Astrocyte (in vitro differentiated cells and primary cell): ENCODE measurements around the gene YJU2. TPM values are rescaled to one million over a fixed set of nuclear protein-coding genes. Genes with fewer than 3 reads are reported as not detected.

Experiments used
- DNase-seq: peaks from one replicate; pipeline ENCODE4 v3.0.0-alpha.2; 2010; ENCODE audit warnings: low read depth
- FAIRE-seq: peaks from 2 replicates; lab custom pipeline; 2011; peaks lifted over from hg19 to GRCh38; lab: Jason Lieb, UNC
- H2AFZ ChIP-seq: 2 replicates; pipeline ENCODE4 v1.6.0; 2012; ENCODE audit warnings: low read depth, low read length, inconsistent platforms
- H3K27ac ChIP-seq: 2 replicates; pipeline ENCODE4 v1.5.1; 2011; ENCODE audit warnings: low read depth, low read length, inconsistent platforms
- H3K27me3 ChIP-seq: 2 replicates; pipeline ENCODE4 v1.6.0; 2011; ENCODE audit warnings: low read length, inconsistent platforms; ENCODE audit not compliant: insufficient read depth
- H3K36me3 ChIP-seq: 2 replicates; pipeline ENCODE4 v1.5.1; 2011; ENCODE audit warnings: low read length, inconsistent platforms; ENCODE audit not compliant: insufficient read depth
- H3K4me1 ChIP-seq: 2 replicates; pipeline ENCODE4 v1.5.1; 2011; ENCODE audit warnings: low read length, inconsistent platforms; ENCODE audit not compliant: insufficient read depth
- H3K4me2 ChIP-seq: 2 replicates; pipeline ENCODE4 v1.6.0; 2012; ENCODE audit warnings: low read length, inconsistent platforms
- H3K4me3 ChIP-seq: 2 replicates; pipeline ENCODE4 v1.5.1; 2011; ENCODE audit warnings: low read depth, mild to moderate bottlenecking, low read length, inconsistent platforms; ENCODE audit not compliant: insufficient read depth
- H3K79me2 ChIP-seq: 2 replicates; pipeline ENCODE4 v1.6.0; 2012; ENCODE audit warnings: mild to moderate bottlenecking, low read length, inconsistent platforms; ENCODE audit not compliant: insufficient read depth
- H3K9ac ChIP-seq: 2 replicates; pipeline ENCODE4 v1.6.0; 2012; ENCODE audit warnings: mild to moderate bottlenecking, low read length, inconsistent platforms
- H3K9me3 ChIP-seq: 2 replicates; pipeline ENCODE4 v1.5.1; 2012; ENCODE audit warnings: low read depth, mild to moderate bottlenecking, low read length, inconsistent platforms; ENCODE audit not compliant: insufficient read depth
- H4K20me1 ChIP-seq: 2 replicates; pipeline ENCODE4 v1.6.0; 2012; ENCODE audit warnings: low read length, inconsistent platforms; ENCODE audit not compliant: insufficient read depth
- H3K27ac Mint-ChIP-seq: one replicate; pipeline ENCODE4 v1.8.0; 2021; ENCODE audit warnings: mild to moderate bottlenecking, mixed read lengths; ENCODE audit not compliant: unreplicated experiment
- H3K27me3 Mint-ChIP-seq: one replicate; pipeline ENCODE4 v1.8.0; 2021; ENCODE audit warnings: low read depth, mixed read lengths; ENCODE audit not compliant: unreplicated experiment
- H3K36me3 Mint-ChIP-seq: one replicate; pipeline ENCODE4 v1.8.0; 2021; ENCODE audit warnings: low read depth, mixed read lengths; ENCODE audit not compliant: unreplicated experiment
- H3K4me1 Mint-ChIP-seq: one replicate; pipeline ENCODE4 v1.8.0; 2021; ENCODE audit warnings: low read depth, mixed read lengths; ENCODE audit not compliant: unreplicated experiment
- H3K4me3 Mint-ChIP-seq: one replicate; pipeline ENCODE4 v1.8.0; 2021; ENCODE audit warnings: mild to moderate bottlenecking, moderate library complexity, mixed read lengths; ENCODE audit not compliant: unreplicated experiment
- H3K9me3 Mint-ChIP-seq: one replicate; pipeline ENCODE4 v1.8.0; 2021; ENCODE audit warnings: mild to moderate bottlenecking, mixed read lengths; ENCODE audit not compliant: unreplicated experiment
- EZH2 ChIP-seq: IDR thresholded peaks from 2 replicates; pipeline ENCODE4 v1.6.1; 2012; ENCODE audit warnings: mild to moderate bottlenecking, low read length, inconsistent platforms; ENCODE audit not compliant: insufficient read depth
- total RNA-seq: library from RNA; stranded (reverse); gene quantifications from 2 replicates; pipeline ENCODE4 v1.2.1, GENCODE V29; 2021
- TF ChIP-seq, protein P1 (sequence below): IDR thresholded peaks from 2 replicates; pipeline ENCODE4 v1.5.1; 2011; ENCODE audit warnings: low read depth, mild to moderate bottlenecking, inconsistent platforms, low read length, moderate library complexity; ENCODE audit not compliant: insufficient read depth

The YJU2 gene
- total RNA-seq, 1 donor from 2014 or later: 14.0 TPM

DNA sequence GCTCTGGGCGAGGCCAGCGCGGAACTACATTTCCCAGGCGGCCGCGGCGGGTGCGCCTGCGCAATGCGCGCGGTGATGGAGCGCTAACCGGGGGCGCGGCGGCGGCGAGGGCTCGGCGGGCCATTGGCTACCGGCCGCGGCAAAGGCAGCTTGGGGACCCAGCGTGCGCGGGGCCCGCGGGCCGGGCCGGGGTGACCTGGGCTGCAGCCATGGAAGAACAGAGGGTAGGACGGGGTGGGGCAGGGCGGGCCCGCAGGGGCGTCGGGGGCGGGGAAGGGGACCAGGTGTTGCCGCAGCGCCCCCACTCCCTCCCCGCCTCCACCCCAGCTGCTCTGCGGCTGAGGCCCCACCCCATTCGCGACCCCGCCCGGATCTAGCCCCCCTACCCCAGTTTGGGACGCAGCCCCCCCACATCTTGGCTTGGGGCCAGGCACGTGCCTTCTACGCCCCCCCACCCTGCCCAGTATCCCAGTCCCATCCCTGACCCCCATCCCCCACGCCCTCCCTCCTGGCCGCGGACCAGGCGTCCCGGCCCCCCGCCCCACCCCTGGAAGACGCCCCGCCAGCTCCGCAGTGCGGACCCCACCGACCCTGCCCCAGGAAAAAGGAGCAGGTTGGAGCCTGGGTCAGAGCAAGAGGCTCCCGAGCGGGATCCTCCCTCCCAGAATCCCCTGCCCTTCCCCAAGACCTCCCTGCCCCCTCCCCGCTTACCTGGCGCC, 57.8 kb downstream of the YJU2 start, which contains the start of gene FSD1:
Gene FSD1, plus strand, starts transcription at position 61 of the 719 bp plus-strand sequence. Its CDS starts 149 bp downstream, at position 210.
- DNase-seq (no peak), FAIRE-seq (no peak)
- H3K36me3 ChIP-seq: no peaks in the 10 kb centered on the region
- no peaks in the 10 kb centered on the region for H3K4me1 ChIP-seq
- peaks cover 2% of the 10 kb centered on the region for H3K36me3 Mint-ChIP-seq
- no peak for TF ChIP-seq EZH2
- TF ChIP-seq, protein P1, sequence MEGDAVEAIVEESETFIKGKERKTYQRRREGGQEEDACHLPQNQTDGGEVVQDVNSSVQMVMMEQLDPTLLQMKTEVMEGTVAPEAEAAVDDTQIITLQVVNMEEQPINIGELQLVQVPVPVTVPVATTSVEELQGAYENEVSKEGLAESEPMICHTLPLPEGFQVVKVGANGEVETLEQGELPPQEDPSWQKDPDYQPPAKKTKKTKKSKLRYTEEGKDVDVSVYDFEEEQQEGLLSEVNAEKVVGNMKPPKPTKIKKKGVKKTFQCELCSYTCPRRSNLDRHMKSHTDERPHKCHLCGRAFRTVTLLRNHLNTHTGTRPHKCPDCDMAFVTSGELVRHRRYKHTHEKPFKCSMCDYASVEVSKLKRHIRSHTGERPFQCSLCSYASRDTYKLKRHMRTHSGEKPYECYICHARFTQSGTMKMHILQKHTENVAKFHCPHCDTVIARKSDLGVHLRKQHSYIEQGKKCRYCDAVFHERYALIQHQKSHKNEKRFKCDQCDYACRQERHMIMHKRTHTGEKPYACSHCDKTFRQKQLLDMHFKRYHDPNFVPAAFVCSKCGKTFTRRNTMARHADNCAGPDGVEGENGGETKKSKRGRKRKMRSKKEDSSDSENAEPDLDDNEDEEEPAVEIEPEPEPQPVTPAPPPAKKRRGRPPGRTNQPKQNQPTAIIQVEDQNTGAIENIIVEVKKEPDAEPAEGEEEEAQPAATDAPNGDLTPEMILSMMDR: no peak
- H3K4me3 Mint-ChIP-seq: peak within 1 kb of the TSS; percentile 81
- H3K9ac ChIP-seq: no peak within 1 kb of the TSS
- H3K4me2 ChIP-seq: peak within 1 kb of the TSS; percentile 80
- H3K27ac ChIP-seq: no peak within 1 kb of the TSS
- peak within 1 kb of the TSS; percentile 41 for H3K27ac Mint-ChIP-seq
- no peak within 1 kb of the TSS for H3K4me3 ChIP-seq
- H3K9me3 Mint-ChIP-seq: no peaks in the 10 kb centered on the region
- no peaks in the 10 kb centered on the region for H3K9me3 ChIP-seq
- H3K27me3 ChIP-seq: no peaks in the 10 kb centered on the region
- peaks cover 6% of the 10 kb centered on the region for H3K27me3 Mint-ChIP-seq
- peak within 1 kb of the TSS; percentile 76 for H2AFZ ChIP-seq
- H3K4me1 Mint-ChIP-seq: peaks cover 2% of the 10 kb centered on the region
- no peaks in the 10 kb centered on the region for H3K79me2 ChIP-seq
- no peaks in the 10 kb centered on the region for H4K20me1 ChIP-seq

DNA sequence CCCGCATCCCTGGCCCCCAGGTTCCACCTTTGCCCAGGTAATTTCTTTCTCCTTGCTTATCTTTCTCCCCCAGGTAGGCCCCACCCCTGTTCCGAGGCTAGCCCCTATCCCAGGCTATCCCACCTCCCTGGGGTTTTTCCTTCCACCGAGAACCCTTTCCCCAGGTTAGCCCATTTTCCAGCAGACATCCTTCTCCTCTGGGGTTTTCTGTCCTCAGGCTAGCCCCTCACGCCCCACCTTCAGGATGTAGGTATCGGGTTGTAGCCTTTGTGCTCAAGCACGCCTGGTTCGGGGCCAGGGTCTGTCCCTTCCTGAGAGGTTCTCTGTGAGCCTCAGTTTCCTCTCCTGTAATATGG, 58.4 kb downstream of the YJU2 start:
- no peaks in the 10 kb centered on the region for H3K36me3 ChIP-seq
- no peak overlapping the region for H3K9ac ChIP-seq
- no peak for DNase-seq
- Mint-ChIP-seq H3K9me3 (no peaks in the 10 kb centered on the region), H3K4me1 (peaks cover 2% of the 10 kb centered on the region), H3K4me3 (peak overlapping the region; percentile 58), H3K36me3 (peaks cover 2% of the 10 kb centered on the region), H3K27me3 (peaks cover 6% of the 10 kb centered on the region), H3K27ac (no peak overlapping the region)
- H2AFZ ChIP-seq: no peak overlapping the region
- no peak overlapping the region for H3K4me2 ChIP-seq
- TF ChIP-seq EZH2: no peak
- TF ChIP-seq, protein P1: no peak
- H3K27me3 ChIP-seq: no peaks in the 10 kb centered on the region
- no peak overlapping the region for H3K4me3 ChIP-seq
- H3K4me1 ChIP-seq: no peaks in the 10 kb centered on the region
- H3K9me3 ChIP-seq: no peaks in the 10 kb centered on the region
- H3K27ac ChIP-seq: no peak overlapping the region
- no peak for FAIRE-seq
- H4K20me1 ChIP-seq: no peaks in the 10 kb centered on the region
- H3K79me2 ChIP-seq: no peaks in the 10 kb centered on the region

DNA sequence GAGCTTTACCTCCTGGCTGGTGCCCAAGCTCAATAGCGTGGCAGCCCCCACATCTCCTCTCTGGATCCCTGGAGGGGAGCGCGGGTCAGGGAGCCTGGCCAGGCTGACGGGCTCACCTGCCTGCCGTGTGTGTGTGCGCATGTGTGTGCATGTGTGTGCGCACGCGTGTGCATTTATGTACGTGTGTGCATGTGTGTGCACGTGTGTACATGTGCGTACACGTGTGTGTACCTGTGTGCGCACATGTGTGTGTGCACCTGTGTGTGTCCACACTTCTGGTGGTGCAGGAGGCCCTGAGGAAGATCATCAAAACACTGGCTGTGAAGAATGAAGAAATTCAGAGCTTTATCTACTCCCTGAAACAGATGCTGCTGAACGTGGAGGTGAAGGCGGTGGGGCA, 58.8 kb downstream of the YJU2 start:
- Histone ChIP-seq H3K27me3 (no peaks in the 10 kb centered on the region), H3K9ac (no peak overlapping the region), H3K36me3 (no peaks in the 10 kb centered on the region), H3K79me2 (no peaks in the 10 kb centered on the region), H3K27ac (no peak overlapping the region), H3K4me1 (no peaks in the 10 kb centered on the region), H3K9me3 (no peaks in the 10 kb centered on the region), H3K4me3 (no peak overlapping the region), H2AFZ (no peak overlapping the region), H3K4me2 (no peak overlapping the region), H4K20me1 (no peaks in the 10 kb centered on the region)
- Mint-ChIP-seq H3K4me1 (peaks cover 2% of the 10 kb centered on the region), H3K4me3 (peak overlapping the region; percentile 58), H3K36me3 (peaks cover 2% of the 10 kb centered on the region), H3K27me3 (peaks cover 6% of the 10 kb centered on the region), H3K27ac (no peak overlapping the region), H3K9me3 (no peaks in the 10 kb centered on the region)
- no peak for DNase-seq
- no peak for TF ChIP-seq EZH2
- TF ChIP-seq, protein P1: no peak
- FAIRE-seq: no peak
